Peyer's patch (tissue), 4 donors: ENCODE results near the gene SNRNP200.

Source experiments
- POLR2A ChIP-seq, 2 donors: fragments of 450-650 bp; IDR thresholded peaks; one replicate each; pipeline ENCODE4 v1.5.1; 2017; ENCODE audit warnings: antibody characterized with exemption in 2 of 2, mild to moderate bottlenecking in 2 of 2, moderate library complexity in 2 of 2
- TF ChIP-seq, protein P1 (sequence below), 6 experiments: fragments of 450-650 bp in 4 of 6; fragments of 200-600 bp in 2 of 6; sonication (generic) in 1 of 6; IDR thresholded peaks; one replicate each; pipeline ENCODE4 v1.5.1; 2017 to 2019; ENCODE audit warnings: antibody characterized with exemption in 6 of 6, mild to moderate bottlenecking in 3 of 6, moderate library complexity in 1 of 6

DNA sequence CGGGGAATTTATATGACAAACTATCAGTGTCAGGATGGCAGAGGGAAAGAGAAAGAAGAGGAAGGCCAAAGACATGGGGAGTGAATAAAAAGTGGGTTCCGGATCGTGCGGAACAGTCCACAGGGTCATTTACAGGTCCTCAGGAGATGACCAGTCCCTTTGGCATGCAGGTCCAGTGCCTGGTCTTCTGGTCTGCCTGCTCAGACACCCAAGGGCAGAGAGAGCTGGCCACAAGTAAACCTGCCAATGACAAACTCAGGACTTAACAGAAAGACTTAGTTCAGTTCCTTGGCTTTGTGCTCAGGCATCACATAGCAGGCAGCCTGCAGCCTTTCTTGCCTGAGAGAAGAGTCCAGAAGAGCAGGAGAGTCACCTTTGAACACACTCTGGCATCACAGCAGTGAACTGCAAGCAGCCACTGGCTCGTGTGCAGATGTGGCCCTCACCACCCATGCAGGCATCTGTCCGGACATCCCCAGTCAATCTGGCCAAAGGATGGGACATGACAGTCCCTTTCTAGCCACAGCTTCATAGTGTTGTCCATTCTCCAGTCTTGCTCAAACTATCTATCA is 53.5 kb downstream of the SNRNP200 start:
- TF ChIP-seq, protein P1, sequence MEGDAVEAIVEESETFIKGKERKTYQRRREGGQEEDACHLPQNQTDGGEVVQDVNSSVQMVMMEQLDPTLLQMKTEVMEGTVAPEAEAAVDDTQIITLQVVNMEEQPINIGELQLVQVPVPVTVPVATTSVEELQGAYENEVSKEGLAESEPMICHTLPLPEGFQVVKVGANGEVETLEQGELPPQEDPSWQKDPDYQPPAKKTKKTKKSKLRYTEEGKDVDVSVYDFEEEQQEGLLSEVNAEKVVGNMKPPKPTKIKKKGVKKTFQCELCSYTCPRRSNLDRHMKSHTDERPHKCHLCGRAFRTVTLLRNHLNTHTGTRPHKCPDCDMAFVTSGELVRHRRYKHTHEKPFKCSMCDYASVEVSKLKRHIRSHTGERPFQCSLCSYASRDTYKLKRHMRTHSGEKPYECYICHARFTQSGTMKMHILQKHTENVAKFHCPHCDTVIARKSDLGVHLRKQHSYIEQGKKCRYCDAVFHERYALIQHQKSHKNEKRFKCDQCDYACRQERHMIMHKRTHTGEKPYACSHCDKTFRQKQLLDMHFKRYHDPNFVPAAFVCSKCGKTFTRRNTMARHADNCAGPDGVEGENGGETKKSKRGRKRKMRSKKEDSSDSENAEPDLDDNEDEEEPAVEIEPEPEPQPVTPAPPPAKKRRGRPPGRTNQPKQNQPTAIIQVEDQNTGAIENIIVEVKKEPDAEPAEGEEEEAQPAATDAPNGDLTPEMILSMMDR (IDR thresholded peaks at IDR 0.05): no peak
- TF ChIP-seq POLR2A (IDR thresholded peaks at IDR 0.05): no peak
